Measurements from ENCODE around the gene BDKRB2. TPM values are rescaled to one million over a fixed set of nuclear protein-coding genes. Genes with fewer than 3 reads are reported as not detected.

Gene BDKRB2
- total and polyA plus RNA-seq, 2 experiments from 2014 or later = 0.14 to 0.21 TPM

GRCh38 chr14:96178461-96179321, 25.9 kb upstream of the BDKRB2 start:
- Histone ChIP-seq H4K20me1 (replicated peaks; ENCODE audit: insufficient read depth) (no peaks in the 10 kb centered on the region), H3K27me3 (ENCODE audit: insufficient read depth) (no peaks in the 10 kb centered on the region), H3K79me2 (replicated peaks; ENCODE audit: insufficient read depth) (no peaks in the 10 kb centered on the region), H3K4me1 (ENCODE audit: insufficient read depth) (no peaks in the 10 kb centered on the region; the same call in 1 of the 2 replicates), H3K4me2 (no peak overlapping the region), H2AFZ (no peak overlapping the region; the same call in 1 of the 2 replicates), H3K27ac (ENCODE audit: low read depth) (no peak overlapping the region), H3F3A (replicated peaks; ENCODE audit: low read depth) (no peaks in the 10 kb centered on the region), H3K4me3 (no peak overlapping the region), H3K9me2 (ENCODE audit: insufficient read depth) (peaks cover 4% of the 10 kb centered on the region; the same call in 1 of the 2 replicates), H3K36me3 (ENCODE audit: insufficient read depth) (no peaks in the 10 kb centered on the region)
- Mint-ChIP-seq H3K9me3 (peaks cover 2% of the 10 kb centered on the region; the same call in 1 of the 3 replicates), H3K4me3 (no peak overlapping the region), H3K4me1 (no peaks in the 10 kb centered on the region; the same call in 2 of the 3 replicates), H3K36me3 (ENCODE audit: low read depth) (no peaks in the 10 kb centered on the region), H3K27me3 (ENCODE audit: insufficient read depth, low read depth, poor library complexity) (peaks cover 10% of the 10 kb centered on the region), H3K27ac (no peak overlapping the region)
- ATAC-seq (peak; percentile 61), DNase-seq (ENCODE audit: low spot score) (no peak)
- TF ChIP-seq CTCF (conservative IDR thresholded peaks at IDR 0.05; ENCODE audit: low read depth in 2 of 2) (0 out of 4 replicates have a peak, but pooled peaks of 1 of the 2 experiments have one; percentile 7), ZNF331 (CRISPR knock-in tag; IDR thresholded peaks at IDR 0.05; ENCODE audit: low read depth) (no peak), STAT1 (IDR thresholded peaks at IDR 0.05; ENCODE audit: unreplicated experiment) (no peak), EZH2phosphoT487 (IDR thresholded peaks at IDR 0.05; ENCODE audit: unreplicated experiment) (no peak), POLR2AphosphoS5 (IDR thresholded peaks at IDR 0.05; ENCODE audit: low read depth) (no peak)

- H3K36me3 ChIP-seq (ENCODE audit: insufficient read depth) = no peaks in the 10 kb centered on the region
- no peak overlapping the region for H3K4me3 Mint-ChIP-seq
- H3F3A ChIP-seq (replicated peaks; ENCODE audit: low read depth) = no peaks in the 10 kb centered on the region
- DNase-seq (ENCODE audit: low spot score) (no peak), ATAC-seq (no peak)
- H3K4me1 Mint-ChIP-seq = no peaks in the 10 kb centered on the region; the same call in 2 of the 3 replicates
- no peak overlapping the region for H3K4me2 ChIP-seq
- peaks cover 5% of the 10 kb centered on the region for H3K27me3 Mint-ChIP-seq (ENCODE audit: insufficient read depth, low read depth, poor library complexity)
- no peaks in the 10 kb centered on the region for H4K20me1 ChIP-seq (replicated peaks; ENCODE audit: insufficient read depth)
- H3K4me1 ChIP-seq (ENCODE audit: insufficient read depth) = no peaks in the 10 kb centered on the region; the same call in 1 of the 2 replicates
- H3K79me2 ChIP-seq (replicated peaks; ENCODE audit: insufficient read depth) = no peaks in the 10 kb centered on the region
- peaks cover 2% of the 10 kb centered on the region; the same call in 1 of the 3 replicates for H3K9me3 Mint-ChIP-seq
- H2AFZ ChIP-seq = no peak overlapping the region
- no peaks in the 10 kb centered on the region for H3K27me3 ChIP-seq (ENCODE audit: insufficient read depth)
- H3K27ac ChIP-seq (ENCODE audit: low read depth) = no peak overlapping the region
- H3K4me3 ChIP-seq = no peak overlapping the region
- no peaks in the 10 kb centered on the region for H3K36me3 Mint-ChIP-seq (ENCODE audit: low read depth)
- H3K9me2 ChIP-seq (ENCODE audit: insufficient read depth) = peaks cover 4% of the 10 kb centered on the region; the same call in 1 of the 2 replicates
- H3K27ac Mint-ChIP-seq = no peak overlapping the region
- no peak for TF ChIP-seq NANOG (IDR thresholded peaks at IDR 0.05; ENCODE audit: borderline replicate concordance)
- no peak for TF ChIP-seq ZNF462 (CRISPR knock-in tag; IDR thresholded peaks at IDR 0.05)
- TF ChIP-seq STAT1 (IDR thresholded peaks at IDR 0.05; ENCODE audit: unreplicated experiment) = no peak
- no peak for TF ChIP-seq CREB1 (CRISPR knock-in tag; IDR thresholded peaks at IDR 0.05; ENCODE audit: low read depth)
- no peak for TF ChIP-seq JUNB (IDR thresholded peaks at IDR 0.05; ENCODE audit: unreplicated experiment)
- no peak for TF ChIP-seq POLR2AphosphoS5 (IDR thresholded peaks at IDR 0.05; ENCODE audit: low read depth)
- no peak for TF ChIP-seq EZH2 (IDR thresholded peaks at IDR 0.05; ENCODE audit: low read depth, unreplicated experiment)
These were observed 24.4 kb upstream of the BDKRB2 start for GRCh38 chr14:96180043-96180874.

Data from GM23338 (cell line).